HG02798 (cell line): ENCODE measurements around the gene KIR2DL3.
"Not testable (repeated sequence)": the region's sequence is repeated elsewhere in the genome, so short reads cannot be mapped to it uniquely, and the experiment has no call there.

ENCODE experiments used
- ATAC-seq: cut with Tn5 transposase; IDR thresholded peaks from one replicate; pipeline ENCODE4 v1.9.1; 2021; ENCODE audit warnings: mild to moderate bottlenecking; ENCODE audit not compliant: unreplicated experiment, poor library complexity

The KIR2DL3 gene

GRCh38 chr19:54738306-54738705 lies at the start of gene KIR2DL3:
KIR2DL3 (plus strand) TSS chr19:54738513; CDS start chr19:54738546, 33 bp downstream.
- not testable (repeated sequence) for ATAC-seq

DNA sequence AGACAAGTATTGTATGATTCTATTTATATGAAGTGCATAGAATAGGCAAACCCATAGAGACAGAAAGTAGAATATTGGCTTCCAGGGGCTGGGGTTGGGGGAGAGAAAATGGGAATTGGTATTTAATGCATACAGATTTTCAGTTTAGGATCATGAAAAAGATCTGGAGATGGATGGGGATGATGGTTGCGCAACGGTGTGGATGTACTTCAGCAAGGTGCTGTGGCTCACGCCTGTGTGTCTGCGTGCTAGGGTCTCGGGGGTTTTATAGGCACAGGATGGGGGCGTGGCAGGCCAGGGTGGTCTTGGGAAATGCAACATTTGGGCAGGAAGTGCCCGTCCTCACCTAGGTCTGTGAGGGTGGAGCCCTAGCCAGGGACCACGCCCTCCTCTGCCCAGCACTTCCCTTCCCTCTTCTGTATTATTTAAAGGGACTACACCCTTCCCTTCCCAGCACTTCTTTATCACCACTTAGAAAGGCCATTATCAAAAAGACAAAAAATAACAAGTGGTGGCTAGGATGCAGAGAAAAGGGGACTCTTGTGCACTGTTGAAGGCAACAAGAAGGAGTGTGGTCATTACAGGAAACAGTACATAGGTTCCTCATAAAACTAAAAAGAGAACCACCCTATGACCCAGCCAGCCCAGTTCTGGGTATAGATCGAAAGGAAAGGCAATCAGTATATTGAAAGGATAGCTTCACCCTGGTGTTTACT lies 46.6 kb upstream of the KIR2DL3 start:
- no peak for ATAC-seq

- no peak for ATAC-seq
Observed at GRCh38 chr19:54692298-54692615, 46.1 kb upstream of the KIR2DL3 start.

DNA sequence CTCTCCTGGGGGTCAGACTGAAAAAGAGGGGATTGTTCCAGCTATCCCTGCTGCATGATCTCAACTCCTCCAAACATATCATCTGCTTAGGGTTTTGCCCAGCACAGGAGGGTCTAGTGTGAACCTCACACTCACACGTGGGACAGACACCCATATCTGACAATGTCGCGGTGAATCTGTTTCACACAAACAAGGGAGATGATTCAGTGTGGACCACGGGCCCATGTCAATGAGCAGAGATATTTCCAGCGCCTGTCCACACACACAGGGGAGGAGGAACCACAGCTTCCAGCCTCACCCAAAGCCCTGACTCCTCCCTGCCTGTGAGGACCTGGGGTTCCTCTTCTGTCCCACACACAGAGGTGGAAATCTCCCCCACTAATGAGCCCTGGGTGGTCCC lies 43.7 kb upstream of the KIR2DL3 start:
- ATAC-seq: no peak

GRCh38 chr19:54696117-54696548 lies 42.2 kb upstream of the KIR2DL3 start:
- ATAC-seq: no peak

GRCh38 chr19:54696766-54697165 lies 41.5 kb upstream of the KIR2DL3 start:
- ATAC-seq: no peak

GRCh38 chr19:54697716-54698115 lies 40.6 kb upstream of the KIR2DL3 start:
- not testable (repeated sequence) for ATAC-seq

- no peak for ATAC-seq
Observed at GRCh38 chr19:54704928-54705327, 33.4 kb upstream of the KIR2DL3 start.

GRCh38 chr19:54707962-54708361 lies 30.4 kb upstream of the KIR2DL3 start:
- no peak for ATAC-seq

- ATAC-seq: no peak
Observed at GRCh38 chr19:54708781-54709180, 29.5 kb upstream of the KIR2DL3 start.

- no peak for ATAC-seq
Observed at GRCh38 chr19:54709212-54709948, 28.9 kb upstream of the KIR2DL3 start.

DNA sequence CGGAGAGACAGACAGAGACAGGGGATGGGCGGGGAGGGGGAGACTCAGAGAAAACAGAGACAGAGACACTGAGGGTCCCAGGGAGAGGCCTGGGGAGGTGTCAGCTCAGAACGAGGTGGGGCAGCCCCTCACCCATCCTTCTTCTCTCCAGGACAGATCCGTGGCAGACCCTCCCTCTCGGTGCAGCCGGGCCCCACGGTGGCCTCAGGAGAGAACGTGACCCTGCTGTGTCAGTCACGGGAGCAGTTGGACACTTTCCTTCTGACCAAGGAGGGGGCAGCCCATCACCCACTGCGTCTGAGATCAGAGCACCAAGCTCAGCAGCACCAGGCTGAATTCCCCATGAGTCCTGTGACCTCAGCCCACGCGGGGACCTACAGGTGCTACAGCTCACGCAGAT lies 28.4 kb upstream of the KIR2DL3 start:
- ATAC-seq: not testable (repeated sequence)

GRCh38 chr19:54724142-54724541 lies 14.2 kb upstream of the KIR2DL3 start, which contains the start of gene KIR3DL3:
KIR3DL3 (plus strand) TSS chr19:54724442; CDS start chr19:54724497, 55 bp downstream.
- no peak for ATAC-seq

DNA sequence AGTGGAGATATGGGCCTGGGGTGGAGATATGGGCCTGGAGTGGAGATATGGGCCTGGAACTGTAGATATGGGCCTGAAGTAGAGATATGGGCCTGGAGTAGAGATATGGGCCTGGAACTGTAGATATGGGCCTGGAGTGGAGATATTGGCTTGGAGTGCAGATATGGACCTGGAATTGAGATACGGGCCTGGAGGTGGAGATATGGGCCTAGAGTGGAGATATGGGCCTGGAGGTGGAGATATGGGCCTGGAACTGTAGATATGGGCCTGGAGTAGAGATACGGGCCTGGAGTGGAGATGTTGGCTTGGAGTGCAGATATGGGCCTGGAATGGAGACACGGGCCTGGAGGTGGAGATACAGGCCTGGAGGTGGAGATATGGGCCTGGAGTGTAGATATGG lies 13.7 kb upstream of the KIR2DL3 start:
- ATAC-seq: no peak

GRCh38 chr19:54725321-54725720 lies 13.0 kb upstream of the KIR2DL3 start:
- no peak for ATAC-seq

- ATAC-seq: no peak
Observed at GRCh38 chr19:54727562-54727961, 10.8 kb upstream of the KIR2DL3 start.

DNA sequence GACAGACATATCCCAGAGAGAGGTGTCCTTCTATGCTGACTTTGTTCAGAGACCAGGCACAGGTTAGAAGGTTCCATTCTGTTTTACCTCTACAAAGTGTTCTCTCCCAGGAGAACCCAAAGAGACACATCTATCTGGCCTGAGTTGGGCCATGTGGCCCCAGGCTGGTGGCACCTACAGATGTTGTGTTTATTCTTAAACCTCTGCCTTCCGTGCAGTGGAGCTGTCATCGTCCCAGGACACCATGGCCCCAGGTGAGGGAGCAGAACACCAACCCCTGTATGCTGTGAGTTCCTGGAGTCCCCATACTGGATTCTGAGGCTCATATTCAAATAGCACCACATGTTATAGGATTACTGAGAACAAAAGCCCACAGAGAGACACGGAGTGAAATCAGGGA lies 10.1 kb upstream of the KIR2DL3 start:
- no peak for ATAC-seq

DNA sequence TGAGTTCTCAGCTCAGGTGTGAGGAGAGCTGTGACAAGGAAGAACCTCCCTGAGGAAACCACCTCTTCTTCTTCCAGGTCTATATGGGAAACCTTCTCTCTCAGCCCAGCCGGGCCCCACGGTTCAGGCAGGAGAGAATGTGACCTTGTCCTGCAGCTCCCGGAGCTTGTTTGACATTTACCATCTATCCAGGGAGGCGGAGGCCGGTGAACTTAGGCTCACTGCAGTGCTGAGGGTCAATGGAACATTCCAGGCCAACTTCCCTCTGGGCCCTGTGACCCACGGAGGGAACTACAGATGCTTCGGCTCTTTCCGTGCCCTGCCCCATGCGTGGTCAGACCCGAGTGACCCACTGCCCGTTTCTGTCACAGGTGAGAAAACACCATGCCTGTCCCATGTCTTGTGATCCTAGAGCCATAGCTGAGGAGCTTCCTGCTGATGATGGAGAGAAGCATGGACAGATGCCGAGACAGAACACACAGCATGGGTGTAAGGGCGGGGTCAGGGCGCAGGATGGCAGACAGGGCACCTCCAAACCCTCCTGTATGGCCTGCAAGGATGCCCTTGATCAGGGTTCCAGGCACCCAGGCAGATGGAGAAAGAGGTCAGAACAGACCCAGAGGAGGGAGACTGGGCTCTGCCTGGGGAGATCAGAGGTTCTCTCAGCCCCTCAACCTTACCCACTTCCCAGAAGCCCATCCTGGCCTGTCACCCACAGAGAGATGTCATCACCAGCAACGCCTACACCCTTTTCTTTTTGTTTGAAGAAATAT lies 8.7 kb upstream of the KIR2DL3 start:
- ATAC-seq: no peak

GRCh38 chr19:54731191-54731590 lies 7.1 kb upstream of the KIR2DL3 start:
- ATAC-seq: no peak

DNA sequence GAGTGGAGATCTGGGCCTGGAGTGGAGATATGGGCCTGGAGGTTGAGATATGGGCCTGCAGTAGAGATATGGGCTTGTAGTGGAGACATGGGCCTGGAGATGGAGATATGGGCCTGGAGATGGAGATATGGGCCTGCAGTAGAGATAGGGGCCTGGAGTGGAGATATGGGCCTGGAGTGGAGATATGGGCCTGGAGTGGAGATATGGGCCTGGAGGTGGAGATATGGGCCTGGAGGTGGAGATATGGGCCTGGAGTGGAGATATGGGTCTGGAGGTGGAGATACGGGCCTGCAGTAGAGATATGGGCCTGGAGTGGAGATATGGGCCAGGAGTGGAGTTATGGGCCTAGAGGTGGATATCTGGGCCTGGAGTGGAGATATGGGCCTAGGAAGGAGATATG lies 402 bp downstream of the KIR2DL3 start:
- ATAC-seq: no peak
